ENCODE data around the gene KRTAP19-6. TPM values are rescaled to one million over a fixed set of nuclear protein-coding genes. Genes with fewer than 3 reads are reported as not detected.

The KRTAP19-6 gene
- total RNA-seq, 1 experiment from 2014 or later, result not detected

Small RNAs within 50 kb of the gene (small RNA-seq; reads per million reads assigned to genes)
- not detected for gene AP000567.1
- not detected for gene KRTAP19-10P
- gene KRTAP19-11P, result not detected
- not detected for gene KRTAP19-9P
- not detected for gene KRTAP22-2

Other genes starting within 250 kb of the KRTAP19-6 start
- not detected in 2 replicates for gene KRTAP26-1, start 221.5 kb downstream of the KRTAP19-6 start, total RNA-seq (2014; rRNA removed; shearing (Covaris generic))
- not detected in 2 replicates for gene KRTAP27-1, start 204.2 kb downstream of the KRTAP19-6 start, total RNA-seq (2014; rRNA removed; shearing (Covaris generic))
- gene KRTAP23-1, start 193.3 kb downstream of the KRTAP19-6 start, total RNA-seq (2014; rRNA removed; shearing (Covaris generic)), result not detected in 2 replicates
- gene KRTAP13-2, start 169.6 kb downstream of the KRTAP19-6 start, total RNA-seq (2014; rRNA removed; shearing (Covaris generic)), result not detected in 2 replicates
- gene KRTAP13-1, start 145.8 kb downstream of the KRTAP19-6 start, total RNA-seq (2014; rRNA removed; shearing (Covaris generic)), result not detected in 2 replicates
- gene KRTAP13-3, start 115.9 kb downstream of the KRTAP19-6 start, total RNA-seq (2014; rRNA removed; shearing (Covaris generic)), result not detected in 2 replicates
- gene KRTAP13-4, start 111.6 kb downstream of the KRTAP19-6 start, total RNA-seq (2014; rRNA removed; shearing (Covaris generic)), result not detected in 2 replicates
- not detected in 2 replicates for gene KRTAP15-1, start 101.6 kb downstream of the KRTAP19-6 start, total RNA-seq (2014; rRNA removed; shearing (Covaris generic))
- gene KRTAP19-1, start 61.5 kb downstream of the KRTAP19-6 start, total RNA-seq (2014; rRNA removed; shearing (Covaris generic)), result not detected in 2 replicates
- gene KRTAP19-2, start 54.4 kb downstream of the KRTAP19-6 start, total RNA-seq (2014; rRNA removed; shearing (Covaris generic)), result not detected in 2 replicates
- not detected in 2 replicates for gene KRTAP19-3, start 49.9 kb downstream of the KRTAP19-6 start, total RNA-seq (2014; rRNA removed; shearing (Covaris generic))
- gene KRTAP19-4, start 44.7 kb downstream of the KRTAP19-6 start, total RNA-seq (2014; rRNA removed; shearing (Covaris generic)), result not detected in 2 replicates
- not detected in 2 replicates for gene KRTAP19-5, start 39.7 kb downstream of the KRTAP19-6 start, total RNA-seq (2014; rRNA removed; shearing (Covaris generic))
- not detected in 2 replicates for gene KRTAP19-7, start 19.4 kb upstream of the KRTAP19-6 start, total RNA-seq (2014; rRNA removed; shearing (Covaris generic))
- gene KRTAP22-2, start 48.5 kb upstream of the KRTAP19-6 start, total RNA-seq (2014; rRNA removed; shearing (Covaris generic)), result not detected in 2 replicates
- gene KRTAP6-3, start 50.6 kb upstream of the KRTAP19-6 start, total RNA-seq (2014; rRNA removed; shearing (Covaris generic)), result not detected in 2 replicates
- gene KRTAP6-2, start 57.0 kb upstream of the KRTAP19-6 start, total RNA-seq (2014; rRNA removed; shearing (Covaris generic)), result not detected in 2 replicates
- gene KRTAP22-1, start 59.2 kb upstream of the KRTAP19-6 start, total RNA-seq (2014; rRNA removed; shearing (Covaris generic)), result not detected in 2 replicates
- not detected in 2 replicates for gene KRTAP6-1, start 72.1 kb upstream of the KRTAP19-6 start, total RNA-seq (2014; rRNA removed; shearing (Covaris generic))
- not detected in 2 replicates for gene KRTAP20-1, start 74.6 kb upstream of the KRTAP19-6 start, total RNA-seq (2014; rRNA removed; shearing (Covaris generic))
- not detected in 2 replicates for gene KRTAP20-4, start 78.8 kb upstream of the KRTAP19-6 start, total RNA-seq (2014; rRNA removed; shearing (Covaris generic))
- not detected in 2 replicates for gene KRTAP20-2, start 93.3 kb upstream of the KRTAP19-6 start, total RNA-seq (2014; rRNA removed; shearing (Covaris generic))
- not detected in 2 replicates for gene KRTAP20-3, start 101.0 kb upstream of the KRTAP19-6 start, total RNA-seq (2014; rRNA removed; shearing (Covaris generic))
- not detected in 2 replicates for gene KRTAP21-3, start 176.9 kb upstream of the KRTAP19-6 start, total RNA-seq (2014; rRNA removed; shearing (Covaris generic))
- not detected in 2 replicates for gene KRTAP21-2, start 205.4 kb upstream of the KRTAP19-6 start, total RNA-seq (2014; rRNA removed; shearing (Covaris generic))
- not detected in 2 replicates for gene KRTAP21-1, start 213.6 kb upstream of the KRTAP19-6 start, total RNA-seq (2014; rRNA removed; shearing (Covaris generic))

Data from HT-29 (cell line).